Vagina (tissue), 2 donors: ENCODE data around the gene NEUROD2. TPM values are rescaled to one million over a fixed set of nuclear protein-coding genes. Genes with fewer than 3 reads are reported as not detected.
A peak's percentile ranks its signal among the peaks of the same experiment; 100 is the strongest.

Source experiments
- DNase-seq, 2 donors: peaks; one replicate each; pipeline ENCODE4 v3.0.0-alpha.2; 2017; ENCODE audit errors: extremely low spot score in 2 of 2
- H3K27ac ChIP-seq: fragments of 200-600 bp; sonication (generic); one replicate; pipeline ENCODE4 v1.5.1; 2019
- H3K27me3 ChIP-seq: fragments of 200-600 bp; sonication (generic); one replicate; pipeline ENCODE4 v1.5.1; 2019
- H3K36me3 ChIP-seq, 2 donors: fragments of 200-600 bp; sonication (generic); one replicate each; pipeline ENCODE4 v1.5.1; 2017 to 2019
- H3K4me1 ChIP-seq: fragments of 200-600 bp; sonication (generic); one replicate; pipeline ENCODE4 v1.5.1; 2019
- H3K4me3 ChIP-seq, 2 donors: fragments of 200-600 bp; sonication (generic); 1 replicate in 1 of 2; 2 replicates in 1 of 2; pipeline ENCODE4 v1.5.1; 2016 to 2019
- H3K9me3 ChIP-seq: fragments of 200-600 bp; sonication (generic); one replicate; pipeline ENCODE4 v1.5.1; 2019
- CTCF ChIP-seq, 3 experiments: fragments of 450-650 bp in 2 of 3; fragments of 200-600 bp in 1 of 3; sonication (generic) in 1 of 3; IDR thresholded peaks; one replicate each; pipeline ENCODE4 v1.5.1; 2017 to 2019; ENCODE audit warnings: antibody characterized with exemption in 3 of 3, mild to moderate bottlenecking in 2 of 3, moderate library complexity in 2 of 3
- POLR2A ChIP-seq, 2 donors: fragments of 450-650 bp; IDR thresholded peaks; one replicate each; pipeline ENCODE4 v1.6.1; 2017; ENCODE audit warnings: antibody characterized with exemption in 2 of 2, mild to moderate bottlenecking in 2 of 2, moderate library complexity in 2 of 2
- POLR2AphosphoS5 ChIP-seq, 2 donors: sonication (generic); formaldehyde crosslinking; IDR thresholded peaks; one replicate each; pipeline ENCODE4 v1.9.0; 2017; ENCODE audit warnings: antibody characterized with exemption in 2 of 2, mild to moderate bottlenecking in 2 of 2, low read depth in 1 of 2; ENCODE audit not compliant: insufficient read depth in 1 of 2
- intact Hi-C: fragments of 100-400 bp; cut with DNase I; formaldehyde crosslinking; loops from one replicate; pipeline ENCODE4 v1.15.1; 2023
- total RNA-seq: library from RNA; depleted of rRNA; stranded (reverse); fragments of >200 nt; gene quantifications from one replicate; pipeline ENCODE4 v1.2.3, GENCODE V29; 2016

NEUROD2 gene
- total RNA-seq, 1 donor from 2014 or later: not detected

GRCh38 chr17:39573447-39574298 is 34.0 kb downstream of the NEUROD2 start:
- H3K9me3 ChIP-seq: no peaks in the 10 kb centered on the region
- DNase-seq: no peak

DNA sequence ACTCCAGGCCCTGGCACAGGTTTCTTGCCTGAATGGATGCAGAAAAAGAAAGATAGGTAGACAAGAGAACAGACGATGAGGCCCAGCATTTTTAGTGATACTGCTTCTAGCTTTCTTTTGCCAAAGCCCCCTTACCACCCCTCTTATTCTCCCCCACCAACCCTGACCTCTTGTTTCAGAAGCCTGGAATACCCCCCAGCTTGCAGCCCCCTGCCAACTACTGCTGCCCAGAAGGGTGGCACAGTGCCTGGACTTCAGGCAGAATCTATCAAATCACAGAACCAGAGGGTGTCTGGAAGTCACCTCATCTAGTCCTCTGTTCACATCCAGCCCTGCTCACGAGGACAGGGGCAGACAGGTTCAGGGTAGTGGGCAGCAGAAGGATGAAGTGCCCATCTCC is 35.6 kb downstream of the NEUROD2 start:
- H3K4me3 ChIP-seq: no peak overlapping the region
- peaks cover 0 to under 1% of the 10 kb centered on the region in 2 donors for H3K36me3 ChIP-seq
- intact Hi-C loops: no loop called here
- TF ChIP-seq CTCF (IDR thresholded peaks at IDR 0.05) (no peak), POLR2AphosphoS5 (IDR thresholded peaks at IDR 0.05; ENCODE audit: insufficient read depth in 1 of 2, low read depth in 1 of 2) (no peak), POLR2A (IDR thresholded peaks at IDR 0.05) (no peak)
- DNase-seq: no peak
- no peaks in the 10 kb centered on the region for H3K27me3 ChIP-seq
- H3K27ac ChIP-seq: no peak overlapping the region
- peaks cover 15% of the 10 kb centered on the region for H3K4me1 ChIP-seq
- no peaks in the 10 kb centered on the region for H3K9me3 ChIP-seq

More at GRCh38 chr17:39573447-39574298, 34.0 kb downstream of the NEUROD2 start:
- peak overlapping the region; percentile 59 to 71 for H3K4me3 ChIP-seq
- no peaks in the 10 kb centered on the region for H3K27me3 ChIP-seq
- H3K27ac ChIP-seq: peak overlapping the region; percentile 66
- no peaks in the 10 kb centered on the region for H3K36me3 ChIP-seq
- intact Hi-C loops: no loop called here
- TF ChIP-seq POLR2A (IDR thresholded peaks at IDR 0.05): no peak
- peak; percentile 46 to 74 for TF ChIP-seq POLR2AphosphoS5 (IDR thresholded peaks at IDR 0.05; ENCODE audit: insufficient read depth in 1 of 2, low read depth in 1 of 2)
- H3K4me1 ChIP-seq: peaks cover 15% of the 10 kb centered on the region

DNA sequence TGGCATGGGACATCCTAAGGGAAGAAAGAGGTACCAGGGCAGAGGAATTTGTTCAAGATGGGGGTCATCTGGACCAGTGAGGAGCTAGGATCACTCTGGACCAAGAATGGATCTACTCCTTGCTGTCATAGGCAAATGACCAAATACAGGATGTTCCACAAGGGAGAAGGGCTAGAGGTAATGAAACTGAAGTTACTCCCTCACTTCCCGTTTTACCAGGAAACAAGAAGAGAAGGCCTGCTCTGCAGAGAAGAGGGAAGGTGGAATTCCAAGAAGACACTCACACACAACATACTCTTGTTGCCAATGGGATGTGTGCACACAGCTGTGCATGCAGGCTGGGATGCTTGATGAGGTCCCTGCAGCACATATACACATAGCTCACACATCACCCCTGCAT is 38.6 kb downstream of the NEUROD2 start:
- TF ChIP-seq POLR2A (IDR thresholded peaks at IDR 0.05) (no peak), POLR2AphosphoS5 (IDR thresholded peaks at IDR 0.05; ENCODE audit: insufficient read depth in 1 of 2, low read depth in 1 of 2) (no peak), CTCF (IDR thresholded peaks at IDR 0.05) (no peak)
- Histone ChIP-seq H3K27me3 (no peaks in the 10 kb centered on the region), H3K27ac (no peak overlapping the region), H3K36me3 (peaks cover 0 to 19% of the 10 kb centered on the region in 2 donors), H3K4me3 (no peak overlapping the region), H3K4me1 (peaks cover 12% of the 10 kb centered on the region), H3K9me3 (no peaks in the 10 kb centered on the region)
- intact Hi-C loops: no loop called here
- no peak for DNase-seq

DNA sequence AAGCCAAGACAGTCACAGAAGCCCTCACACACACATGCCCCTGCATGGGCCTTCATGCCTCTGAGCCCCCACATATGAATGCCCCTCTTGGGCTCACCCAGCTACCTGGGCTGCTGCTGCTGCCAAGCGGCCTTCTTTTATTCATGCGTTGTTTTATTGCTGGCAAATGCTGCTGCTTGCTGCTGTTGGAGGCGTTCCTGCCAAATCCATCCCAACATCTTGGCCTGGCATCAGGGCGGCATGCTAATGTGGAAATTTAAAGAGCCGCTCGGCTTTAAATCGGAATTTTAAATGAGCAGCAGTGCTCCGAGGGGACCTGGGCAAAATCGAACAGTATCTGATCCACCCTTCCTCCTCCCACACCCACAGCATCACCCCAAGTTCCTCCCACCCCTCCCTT is 39.0 kb downstream of the NEUROD2 start:
- intact Hi-C loops: no loop called here
- TF ChIP-seq CTCF (IDR thresholded peaks at IDR 0.05): no peak
- no peak for TF ChIP-seq POLR2AphosphoS5 (IDR thresholded peaks at IDR 0.05; ENCODE audit: insufficient read depth in 1 of 2, low read depth in 1 of 2)
- TF ChIP-seq POLR2A (IDR thresholded peaks at IDR 0.05): no peak
- no peaks in the 10 kb centered on the region for H3K27me3 ChIP-seq
- no peak overlapping the region for H3K4me3 ChIP-seq
- H3K9me3 ChIP-seq: no peaks in the 10 kb centered on the region
- no peak overlapping the region for H3K27ac ChIP-seq
- H3K36me3 ChIP-seq: peaks cover 0 to 19% of the 10 kb centered on the region in 2 donors
- H3K4me1 ChIP-seq: peaks cover 7% of the 10 kb centered on the region
- no peak for DNase-seq

DNA sequence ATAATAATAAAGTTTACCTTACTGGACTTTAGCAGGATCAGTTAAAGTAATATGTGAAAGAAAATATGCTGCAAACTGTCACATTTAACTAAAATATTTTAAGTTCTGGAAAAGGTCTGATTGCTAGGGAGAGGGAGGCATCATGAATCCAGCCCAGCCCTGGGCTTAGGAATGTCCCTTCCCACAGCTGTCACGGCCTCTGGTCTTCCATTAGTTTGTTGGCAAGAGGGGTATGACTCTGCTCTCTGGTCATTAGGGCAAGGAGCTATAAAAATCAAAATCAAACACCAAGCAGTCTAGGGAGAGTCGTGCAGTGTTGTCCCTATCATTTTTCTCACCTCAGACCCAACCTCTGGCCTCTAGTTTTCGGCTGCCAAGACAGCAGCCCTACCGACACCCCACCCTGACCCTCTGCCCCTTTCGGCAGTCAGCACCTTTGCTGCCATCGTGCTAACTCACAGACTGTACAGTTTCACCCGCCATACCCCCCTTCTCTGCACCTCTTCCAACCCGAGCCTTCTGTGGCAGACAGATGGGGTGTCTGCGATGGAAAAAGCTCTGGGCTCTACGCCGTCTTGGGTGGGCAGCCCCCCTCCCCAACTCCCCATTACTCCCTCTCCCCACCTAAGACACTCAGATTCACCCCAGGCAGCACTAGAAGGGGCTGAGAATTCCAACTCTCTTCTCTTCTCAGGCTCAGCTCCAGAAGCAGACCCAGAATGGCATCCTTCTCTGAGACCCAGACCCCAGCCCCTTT is 41.4 kb downstream of the NEUROD2 start:
- H3K36me3 ChIP-seq: peaks cover 0 to 19% of the 10 kb centered on the region in 2 donors
- no peaks in the 10 kb centered on the region for H3K4me1 ChIP-seq
- H3K9me3 ChIP-seq: no peaks in the 10 kb centered on the region
- TF ChIP-seq CTCF (IDR thresholded peaks at IDR 0.05) (no peak), POLR2A (IDR thresholded peaks at IDR 0.05) (no peak), POLR2AphosphoS5 (IDR thresholded peaks at IDR 0.05; ENCODE audit: insufficient read depth in 1 of 2, low read depth in 1 of 2) (no peak)
- H3K4me3 ChIP-seq: no peak overlapping the region
- no peak for DNase-seq
- intact Hi-C loops: no loop called here
- no peaks in the 10 kb centered on the region for H3K27me3 ChIP-seq
- no peak overlapping the region for H3K27ac ChIP-seq
